Measurements from ENCODE around the gene SPIRE2.
"Not testable (repeated sequence)": the region's sequence is repeated elsewhere in the genome, so short reads cannot be mapped to it uniquely, and the experiment has no call there.

SPIRE2 gene

GRCh38 chr16:89828199-89828869, at the start of gene SPIRE2:
Gene SPIRE2, plus strand, starts transcription at chr16:89828475. Its CDS starts 76 bp downstream, at chr16:89828551.
- peak; percentile 74 for DNase-seq (ENCODE audit: low spot score)

GRCh38 chr16:89779231-89779908, 48.9 kb upstream of the SPIRE2 start:
- DNase-seq (ENCODE audit: low spot score): no peak

GRCh38 chr16:89779909-89780305, 48.4 kb upstream of the SPIRE2 start:
- no peak for DNase-seq (ENCODE audit: low spot score)

- DNase-seq (ENCODE audit: low spot score): no peak
Observed at GRCh38 chr16:89782489-89782888, 45.8 kb upstream of the SPIRE2 start.

GRCh38 chr16:89783952-89784351, 44.3 kb upstream of the SPIRE2 start:
- not testable (repeated sequence) for DNase-seq (ENCODE audit: low spot score)

- DNase-seq (ENCODE audit: low spot score): no peak
Observed at GRCh38 chr16:89784406-89784805, 43.9 kb upstream of the SPIRE2 start.

GRCh38 chr16:89785523-89786155, 42.6 kb upstream of the SPIRE2 start:
- no peak for DNase-seq (ENCODE audit: low spot score)

GRCh38 chr16:89786474-89787364, 41.6 kb upstream of the SPIRE2 start:
- no peak for DNase-seq (ENCODE audit: low spot score)

- DNase-seq (ENCODE audit: low spot score): no peak
Observed at GRCh38 chr16:89787365-89787805, 40.9 kb upstream of the SPIRE2 start.

- DNase-seq (ENCODE audit: low spot score): no peak
Observed at GRCh38 chr16:89791278-89791995, 36.8 kb upstream of the SPIRE2 start.

- not testable (repeated sequence) for DNase-seq (ENCODE audit: low spot score)
Observed at GRCh38 chr16:89793092-89793491, 35.2 kb upstream of the SPIRE2 start.

GRCh38 chr16:89793955-89794354, 34.3 kb upstream of the SPIRE2 start:
- DNase-seq (ENCODE audit: low spot score): no peak

- no peak for DNase-seq (ENCODE audit: low spot score)
Observed at GRCh38 chr16:89795676-89796075, 32.6 kb upstream of the SPIRE2 start.

- DNase-seq (ENCODE audit: low spot score): no peak
Observed at GRCh38 chr16:89796104-89796503, 32.2 kb upstream of the SPIRE2 start.

GRCh38 chr16:89798126-89798525, 30.1 kb upstream of the SPIRE2 start:
- DNase-seq (ENCODE audit: low spot score): no peak

GRCh38 chr16:89798832-89799370, 29.4 kb upstream of the SPIRE2 start:
- DNase-seq (ENCODE audit: low spot score): no peak

GRCh38 chr16:89801800-89802199, 26.5 kb upstream of the SPIRE2 start:
- no peak for DNase-seq (ENCODE audit: low spot score)

- no peak for DNase-seq (ENCODE audit: low spot score)
Observed at GRCh38 chr16:89805136-89805905, 23.0 kb upstream of the SPIRE2 start.

GRCh38 chr16:89806589-89807193, 21.6 kb upstream of the SPIRE2 start:
- DNase-seq (ENCODE audit: low spot score): not testable (repeated sequence)

GRCh38 chr16:89808475-89808874, 19.8 kb upstream of the SPIRE2 start:
- no peak for DNase-seq (ENCODE audit: low spot score)
